Globus pallidus (tissue), 1 donor: ENCODE measurements around the gene THSD7A.

Experiments used
- DNase-seq: peaks from one replicate; pipeline ENCODE4 v3.0.0-alpha.2; 2015; ENCODE audit warnings: low spot score

THSD7A gene

DNA sequence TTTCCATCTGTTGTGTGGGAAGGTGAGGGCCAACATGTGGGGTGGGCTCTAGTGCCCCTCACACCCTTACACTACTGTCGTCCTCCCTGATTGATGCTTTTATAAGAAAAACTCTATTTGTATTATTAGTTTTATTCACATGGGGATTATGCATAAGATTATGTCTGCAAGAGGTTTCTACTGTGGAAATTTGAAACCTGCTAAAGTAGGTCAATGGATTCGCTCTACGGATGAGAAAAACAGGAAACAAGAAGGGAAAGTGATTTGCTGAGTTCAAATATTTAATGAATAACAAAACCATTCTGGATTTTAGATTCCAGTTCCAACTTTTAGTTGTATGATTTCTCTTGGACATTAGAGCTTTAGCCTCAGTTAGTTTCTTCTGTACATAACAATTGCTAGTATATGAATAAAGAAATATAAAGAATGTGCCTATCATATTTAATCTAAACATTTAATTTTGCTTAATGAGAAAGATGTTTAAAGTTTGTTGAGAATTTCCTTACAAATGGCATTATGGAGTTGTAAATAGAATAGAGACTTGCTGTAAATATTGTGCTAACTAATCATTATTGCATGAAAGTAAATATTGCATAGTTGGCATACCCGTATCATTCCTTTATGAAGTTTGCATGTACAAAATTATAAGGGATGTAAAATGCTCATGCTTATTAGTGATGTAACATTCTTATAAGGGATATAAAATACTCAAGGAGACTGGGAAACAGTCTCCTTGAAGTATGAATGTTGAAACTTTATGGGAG is 193.8 kb downstream of the THSD7A start:
- DNase-seq = no peak

DNA sequence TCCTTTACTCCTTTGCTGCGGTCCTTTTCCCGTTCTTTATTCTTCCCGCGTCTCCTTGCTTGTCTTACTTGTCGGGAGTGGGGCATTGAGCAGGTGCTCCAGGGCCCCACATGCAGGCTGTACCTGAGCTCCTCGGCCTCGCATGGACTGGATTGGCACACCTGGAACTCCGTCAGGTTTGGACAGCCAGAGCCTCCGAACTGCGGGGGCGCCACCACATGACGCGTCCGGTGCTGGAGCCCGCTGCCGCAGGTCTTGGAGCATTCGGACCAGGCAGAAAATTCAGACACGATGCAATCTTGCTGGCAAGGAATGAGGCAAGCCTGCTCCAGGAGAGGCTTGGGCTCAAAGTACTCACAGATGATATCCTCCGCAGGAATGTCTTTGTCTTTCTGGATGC is 195.7 kb downstream of the THSD7A start:
- DNase-seq = no peak

DNA sequence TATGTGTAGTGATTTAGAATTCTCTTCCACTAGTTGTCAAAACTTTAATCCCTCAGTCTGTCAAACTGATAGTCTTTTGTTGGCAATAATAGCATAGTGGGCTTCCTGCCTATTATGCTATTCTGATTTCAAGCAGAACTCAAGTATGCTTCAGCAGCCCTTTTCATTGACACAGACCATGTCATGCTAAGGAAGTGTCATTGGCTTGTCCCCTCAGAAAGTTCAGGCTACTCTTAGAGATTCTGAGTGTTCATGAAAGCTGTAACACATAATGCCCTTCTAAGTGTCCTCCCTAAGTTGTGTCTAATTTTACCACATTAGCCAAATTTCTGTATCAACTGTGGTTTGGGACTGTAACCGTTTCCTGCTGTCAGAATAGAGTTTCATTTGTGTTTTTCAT is 198.7 kb downstream of the THSD7A start:
- no peak for DNase-seq

DNA sequence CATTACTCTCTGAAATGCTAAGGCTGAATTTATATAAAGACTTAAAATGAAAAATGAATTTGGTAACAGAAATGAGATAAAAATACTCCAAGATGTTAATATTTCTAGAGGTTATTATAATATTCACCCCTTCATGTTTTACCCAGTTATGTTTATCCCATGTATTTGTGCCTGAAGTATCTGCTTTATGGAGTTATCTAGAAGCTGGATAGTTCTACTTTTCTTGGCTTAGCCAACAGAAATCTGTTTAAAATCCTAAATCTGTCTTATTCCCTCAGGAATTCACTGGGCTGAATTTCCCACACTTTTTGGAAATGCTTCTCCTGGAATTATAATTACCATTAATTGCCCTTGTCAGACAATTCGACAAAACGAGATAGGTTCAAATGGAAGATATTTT is 201.6 kb downstream of the THSD7A start:
- DNase-seq = no peak

- DNase-seq = no peak
Observed at GRCh38 chr7:11625669-11626068, 206.3 kb downstream of the THSD7A start.

DNA sequence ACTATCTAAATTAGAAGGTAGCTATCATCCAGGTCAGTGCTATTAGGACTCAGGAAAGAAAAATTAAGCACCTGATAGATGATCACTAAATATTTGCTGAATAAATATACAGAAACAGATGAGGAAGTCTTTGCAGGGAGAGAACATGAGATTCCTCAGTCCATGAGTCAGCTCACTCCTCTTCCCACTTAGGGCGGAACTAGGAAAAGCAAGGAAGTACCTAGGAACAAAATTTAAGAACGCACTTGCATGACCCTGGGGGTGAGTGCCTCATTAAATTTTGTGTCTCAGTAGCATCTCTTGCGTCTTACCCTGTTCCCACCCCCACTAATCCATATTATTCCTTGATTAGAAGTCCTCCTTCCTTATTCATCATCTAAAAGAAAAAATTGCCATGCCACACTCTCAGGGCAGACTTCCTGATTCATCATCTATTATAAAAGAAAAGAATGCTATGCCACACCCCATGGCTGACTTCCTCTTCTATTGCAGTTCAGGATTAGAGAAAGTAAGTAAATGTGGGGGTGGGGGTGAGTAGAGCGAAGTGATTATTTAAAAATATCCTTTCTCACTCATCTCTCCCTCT is 208.8 kb downstream of the THSD7A start:
- DNase-seq = no peak

DNA sequence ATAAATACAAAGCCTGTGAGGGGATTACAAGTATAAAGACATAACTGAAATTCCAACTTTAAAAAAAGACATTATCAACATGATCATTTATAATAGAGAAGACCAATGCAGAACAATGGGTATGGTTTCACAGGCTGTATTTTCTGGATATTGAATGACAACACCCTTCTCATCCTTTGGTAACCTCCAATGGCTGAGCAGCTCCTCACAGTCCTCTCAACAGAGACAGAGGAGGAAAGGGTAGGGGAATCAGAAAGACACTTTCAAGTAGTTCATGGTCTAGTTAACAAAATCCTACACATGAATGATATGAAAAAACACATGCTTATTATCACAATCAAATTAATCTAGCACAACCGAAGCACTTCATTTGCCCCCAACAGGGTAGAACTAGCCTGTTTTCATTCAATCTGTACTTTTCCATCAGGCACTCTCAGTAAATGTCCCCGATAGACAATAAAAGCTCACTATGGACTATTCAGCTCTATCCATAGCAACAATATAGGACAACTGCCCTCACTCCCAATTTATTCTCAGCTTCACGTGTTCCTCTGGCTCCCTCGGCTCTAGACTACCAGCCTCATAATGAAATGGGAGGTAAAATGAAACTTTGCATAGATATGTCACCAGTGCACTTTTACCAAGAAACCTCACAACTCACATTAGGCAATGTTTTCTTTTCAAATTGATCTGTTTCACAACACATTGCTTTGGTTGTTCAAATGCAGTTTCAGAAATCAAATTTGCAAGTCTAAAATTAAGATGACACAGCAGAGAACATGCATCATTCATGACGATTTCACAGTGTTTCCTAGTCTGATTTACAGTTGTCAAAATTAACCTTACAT is 211.4 kb downstream of the THSD7A start:
- no peak for DNase-seq

GRCh38 chr7:11616466-11616865 is 215.5 kb downstream of the THSD7A start:
- DNase-seq = no peak

GRCh38 chr7:11615174-11615573 is 216.8 kb downstream of the THSD7A start:
- peak; percentile 16 for DNase-seq

GRCh38 chr7:11613292-11613930 is 218.6 kb downstream of the THSD7A start:
- DNase-seq = no peak

GRCh38 chr7:11612737-11613136 is 219.3 kb downstream of the THSD7A start:
- no peak for DNase-seq

DNA sequence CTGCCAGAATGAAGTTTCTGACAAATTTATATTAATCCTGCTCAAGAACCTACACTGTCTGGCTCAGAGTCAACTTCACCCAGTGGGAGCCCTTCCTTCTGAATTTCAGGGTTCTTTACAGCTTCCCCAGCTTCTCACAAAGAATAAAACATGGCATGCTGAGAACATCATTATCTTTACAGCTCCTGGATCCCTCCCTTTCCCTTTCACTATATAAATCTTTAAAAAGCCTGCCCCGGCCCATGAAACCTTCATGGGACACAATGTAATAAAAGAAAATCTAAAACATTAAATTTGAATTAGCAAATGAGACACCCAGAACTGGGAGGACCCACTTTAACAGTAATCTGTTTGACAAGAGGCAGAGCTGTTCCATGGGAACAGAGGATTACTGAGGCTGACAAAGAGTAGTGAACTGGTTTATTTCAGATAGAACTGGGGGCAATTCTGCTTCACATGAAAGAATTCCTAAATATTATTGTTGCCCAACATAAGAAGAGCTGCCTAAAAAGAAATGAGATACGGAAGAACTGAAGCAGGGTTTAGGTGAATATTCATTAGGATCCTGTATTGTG is 222.8 kb downstream of the THSD7A start:
- no peak for DNase-seq

GRCh38 chr7:11607686-11608085 is 224.3 kb downstream of the THSD7A start:
- DNase-seq = no peak

DNA sequence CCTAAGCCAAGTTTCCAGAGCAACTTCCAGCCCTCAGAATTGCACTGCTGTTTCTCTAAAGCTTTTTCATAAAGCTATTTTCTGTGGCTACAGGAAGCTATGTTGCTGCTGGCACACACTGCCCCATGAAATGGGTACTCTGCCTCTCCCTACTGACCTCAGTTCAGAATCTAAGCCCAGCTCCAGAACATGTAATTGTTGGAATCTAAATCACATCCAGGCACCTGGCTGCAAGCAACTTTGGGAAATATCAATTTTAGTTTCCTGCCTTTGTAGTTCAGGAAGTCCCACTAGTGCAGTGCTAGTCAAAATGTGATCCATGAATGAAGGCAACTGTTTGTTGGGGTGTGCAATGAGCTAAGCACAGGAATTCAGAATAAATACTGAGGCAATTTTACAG is 226.2 kb downstream of the THSD7A start:
- DNase-seq = no peak

- no peak for DNase-seq
Observed at GRCh38 chr7:11604505-11604904, 227.5 kb downstream of the THSD7A start.

DNA sequence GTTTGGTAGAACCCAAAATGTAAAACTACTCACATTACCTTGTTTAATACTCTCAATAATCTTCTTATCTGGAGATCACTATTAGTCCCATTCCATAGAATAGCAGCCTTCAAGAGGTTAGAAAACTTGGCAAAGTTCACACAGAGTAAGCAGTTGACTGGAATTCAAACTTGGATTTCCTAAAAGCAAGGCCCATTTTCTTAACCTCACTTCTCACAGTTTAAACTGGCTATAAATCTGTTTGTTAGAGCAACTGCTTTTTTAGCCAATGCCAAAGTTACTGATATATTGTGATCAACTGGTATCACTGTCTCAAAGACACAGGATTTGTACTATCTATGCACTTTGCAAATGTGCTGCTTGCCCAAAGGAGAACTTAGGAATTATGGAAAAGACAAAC is 230.2 kb downstream of the THSD7A start:
- DNase-seq = no peak

DNA sequence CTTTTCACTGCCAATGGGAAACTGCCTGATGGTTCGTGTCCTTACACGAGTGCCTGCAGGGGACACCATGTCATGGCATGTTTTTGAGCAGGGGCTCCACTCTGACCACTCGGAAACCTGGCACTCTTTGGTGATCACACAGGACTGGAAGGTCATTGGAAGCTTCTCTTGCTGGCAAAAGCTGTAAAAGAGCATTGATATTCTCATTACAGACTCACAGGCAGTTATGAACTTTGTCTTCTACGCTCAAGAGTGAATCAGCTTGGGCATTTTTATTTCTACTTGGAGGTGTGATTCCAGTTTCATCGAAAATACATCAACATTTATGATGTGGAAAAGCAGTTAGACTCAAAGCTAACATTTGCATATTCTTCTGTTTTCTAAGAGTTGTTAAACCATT is 238.7 kb downstream of the THSD7A start:
- DNase-seq = no peak

- DNase-seq = no peak
Observed at GRCh38 chr7:11592699-11593098, 239.3 kb downstream of the THSD7A start.

DNA sequence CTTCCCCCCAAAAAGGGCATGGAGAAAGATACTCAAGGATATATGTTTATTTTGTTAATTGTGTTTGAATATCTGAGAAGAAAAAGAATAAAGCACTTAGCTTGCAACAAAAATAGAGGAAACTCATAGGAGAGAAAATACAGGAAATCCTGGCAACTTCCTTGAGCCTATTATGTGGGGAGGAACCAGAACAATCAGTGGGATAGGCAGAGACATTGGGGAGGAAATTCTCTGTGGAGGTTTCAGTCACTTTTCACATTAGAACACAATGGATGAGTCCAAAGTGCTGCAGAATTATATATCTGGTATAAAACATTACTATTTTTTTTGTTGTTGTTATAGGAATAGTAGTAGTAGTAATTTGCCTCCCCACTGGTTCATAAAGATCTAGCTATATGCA is 240.1 kb downstream of the THSD7A start:
- no peak for DNase-seq

GRCh38 chr7:11591055-11591633 is 240.9 kb downstream of the THSD7A start:
- DNase-seq = no peak

DNA sequence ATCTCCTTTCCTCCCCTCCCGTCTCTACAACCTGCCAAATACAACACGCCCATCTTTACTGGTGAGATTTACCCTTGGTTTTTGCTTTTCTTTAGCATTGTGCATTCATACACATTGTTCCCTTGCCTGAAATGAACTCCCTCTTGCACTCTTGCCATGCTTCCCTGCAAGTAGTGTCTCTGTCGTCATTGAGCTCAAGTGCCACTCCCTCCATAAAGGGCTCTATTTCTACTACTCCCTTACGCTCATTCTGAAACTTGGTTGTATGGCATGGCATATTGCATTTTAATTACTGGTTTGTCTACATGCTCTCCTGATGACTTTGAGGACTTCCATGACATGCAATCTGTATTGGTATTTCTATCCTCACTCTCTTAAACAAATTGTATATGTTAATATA is 242.7 kb downstream of the THSD7A start:
- no peak for DNase-seq

- DNase-seq = no peak
Observed at GRCh38 chr7:11587814-11588213, 244.2 kb downstream of the THSD7A start.
